Caco-2 (cell line): Measurements from ENCODE around the gene FBXW4. TPM values are rescaled to one million over a fixed set of nuclear protein-coding genes. Genes with fewer than 3 reads are reported as not detected.

Source experiments
- BruUV-seq: library from RNA; stranded (reverse); fragments of 400-500 nt; replicated peaks from 2 replicates; lab custom pipeline; 2021; lab: Mats Ljungman, UMichigan
- CTCF ChIA-PET: fragments of 300-600 bp; sonication (Branson Sonifier 250); formaldehyde crosslinking; loops from one replicate; lab custom pipeline; 2022; ENCODE audit warnings: antibody characterized with exemption; lab: Charles Lee
- POLR2A ChIA-PET: fragments of 300-600 bp; sonication (Branson Sonifier 250); formaldehyde crosslinking; loops from one replicate; lab custom pipeline; 2022; ENCODE audit warnings: antibody characterized with exemption; lab: Charles Lee
- DNase-seq, 2 experiments: peaks; one replicate each; pipeline versions ENCODE4 v3.0.0 to v3.0.0-alpha.2; 2020 to 2022
- H3K27me3 ChIP-seq: replicated peaks from 2 replicates; pipeline ENCODE4 v1.6.0; 2011; ENCODE audit warnings: low read length; ENCODE audit not compliant: control insufficient read depth, insufficient read depth
- H3K36me3 ChIP-seq: 2 replicates; pipeline ENCODE4 v1.5.1; 2011; ENCODE audit warnings: low read length; ENCODE audit not compliant: control insufficient read depth, insufficient read depth
- H3K4me1 ChIP-seq: fragments of 250-450 bp; sonication (Bioruptor Pico); 2 replicates; pipeline ENCODE4 v1.5.1; 2020; ENCODE audit warnings: mild to moderate bottlenecking
- H3K4me3 ChIP-seq: 2 replicates; pipeline ENCODE4 v1.5.1; 2011; ENCODE audit warnings: low read depth, mild to moderate bottlenecking, control low read depth, low read length
- H3K9me3 ChIP-seq: fragments of 250-450 bp; sonication (Bioruptor Pico); 2 replicates; pipeline ENCODE4 v1.5.1; 2020; ENCODE audit warnings: mild to moderate bottlenecking, moderate library complexity
- H3K27ac Mint-ChIP-seq: one replicate; pipeline ENCODE4 v1.8.0; 2022; ENCODE audit warnings: mixed read lengths; ENCODE audit not compliant: unreplicated experiment
- H3K27me3 Mint-ChIP-seq: one replicate; pipeline ENCODE4 v1.8.0; 2022; ENCODE audit warnings: mixed read lengths; ENCODE audit not compliant: insufficient read depth, unreplicated experiment
- H3K36me3 Mint-ChIP-seq: one replicate; pipeline ENCODE4 v1.8.0; 2022; ENCODE audit warnings: mild to moderate bottlenecking, mixed read lengths; ENCODE audit not compliant: insufficient read depth, unreplicated experiment
- H3K4me1 Mint-ChIP-seq: one replicate; pipeline ENCODE4 v1.8.0; 2022; ENCODE audit warnings: low read depth, mixed read lengths; ENCODE audit not compliant: unreplicated experiment
- H3K4me3 Mint-ChIP-seq: one replicate; pipeline ENCODE4 v1.8.0; 2022; ENCODE audit warnings: mild to moderate bottlenecking, moderate library complexity, mixed read lengths; ENCODE audit not compliant: unreplicated experiment
- H3K9me3 Mint-ChIP-seq: one replicate; pipeline ENCODE4 v1.8.0; 2022; ENCODE audit warnings: mixed read lengths; ENCODE audit not compliant: unreplicated experiment
- intact Hi-C: fragments of 100-400 bp; cut with micrococcal nuclease; formaldehyde crosslinking; loops from one replicate; pipeline ENCODE4 v1.10.0; 2022; ENCODE audit not compliant: unreplicated experiment
- total RNA-seq: library from RNA; stranded (reverse); gene quantifications from 2 replicates; pipeline ENCODE4 v1.2.3, GENCODE V29; 2022
- TF ChIP-seq, protein P1 (sequence below), 2 experiments: fragments of 200-600 bp in 1 of 2; IDR thresholded peaks; 1 replicate in 1 of 2; 2 replicates in 1 of 2; pipeline versions ENCODE4 v1.5.1 to v1.8.0; 2011 to 2022; ENCODE audit warnings: antibody characterized with exemption in 1 of 2, control low read depth in 1 of 2, inconsistent platforms in 1 of 2, low read depth in 1 of 2, low read length in 1 of 2, mild to moderate bottlenecking in 1 of 2, moderate library complexity in 1 of 2; ENCODE audit not compliant: insufficient read depth in 1 of 2, severe bottlenecking in 1 of 2, unreplicated experiment in 1 of 2

The FBXW4 gene
- total RNA-seq, 1 experiment from 2014 or later = 44.0 TPM

- no peak overlapping the region for H3K27ac Mint-ChIP-seq
- H3K4me1 ChIP-seq = no peaks in the 10 kb centered on the region
- TF ChIP-seq, protein P1, sequence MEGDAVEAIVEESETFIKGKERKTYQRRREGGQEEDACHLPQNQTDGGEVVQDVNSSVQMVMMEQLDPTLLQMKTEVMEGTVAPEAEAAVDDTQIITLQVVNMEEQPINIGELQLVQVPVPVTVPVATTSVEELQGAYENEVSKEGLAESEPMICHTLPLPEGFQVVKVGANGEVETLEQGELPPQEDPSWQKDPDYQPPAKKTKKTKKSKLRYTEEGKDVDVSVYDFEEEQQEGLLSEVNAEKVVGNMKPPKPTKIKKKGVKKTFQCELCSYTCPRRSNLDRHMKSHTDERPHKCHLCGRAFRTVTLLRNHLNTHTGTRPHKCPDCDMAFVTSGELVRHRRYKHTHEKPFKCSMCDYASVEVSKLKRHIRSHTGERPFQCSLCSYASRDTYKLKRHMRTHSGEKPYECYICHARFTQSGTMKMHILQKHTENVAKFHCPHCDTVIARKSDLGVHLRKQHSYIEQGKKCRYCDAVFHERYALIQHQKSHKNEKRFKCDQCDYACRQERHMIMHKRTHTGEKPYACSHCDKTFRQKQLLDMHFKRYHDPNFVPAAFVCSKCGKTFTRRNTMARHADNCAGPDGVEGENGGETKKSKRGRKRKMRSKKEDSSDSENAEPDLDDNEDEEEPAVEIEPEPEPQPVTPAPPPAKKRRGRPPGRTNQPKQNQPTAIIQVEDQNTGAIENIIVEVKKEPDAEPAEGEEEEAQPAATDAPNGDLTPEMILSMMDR (IDR thresholded peaks at IDR 0.05; ENCODE audit: insufficient read depth in 1 of 2, low read depth in 1 of 2, low read length in 1 of 2, severe bottlenecking in 1 of 2, unreplicated experiment in 1 of 2) = peak in 1 of 2 experiments; percentile 1
- intact Hi-C loops = no loop called here
- H3K9me3 Mint-ChIP-seq = no peaks in the 10 kb centered on the region
- no peaks in the 10 kb centered on the region for H3K27me3 ChIP-seq
- no peaks in the 10 kb centered on the region for H3K36me3 ChIP-seq
- H3K4me3 Mint-ChIP-seq = no peak overlapping the region
- peaks cover 10% of the 10 kb centered on the region for H3K36me3 Mint-ChIP-seq
- ChIA-PET CTCF (interaction anchor here (1.1 to 1.2 kb wide), 2 partner anchors 15 to 164 kb away, joined by 3 to 10 read pairs; no protein-coding TSS in a partner anchor), POLR2A (no interaction called here)
- no peaks in the 10 kb centered on the region for H3K9me3 ChIP-seq
- H3K4me1 Mint-ChIP-seq = no peaks in the 10 kb centered on the region
- no peak overlapping the region for H3K4me3 ChIP-seq
- no TSS peak for BruUV-seq
- no peaks in the 10 kb centered on the region for H3K27me3 Mint-ChIP-seq
- DNase-seq = no peak
Observed at GRCh38 chr10:101617102-101617823, 77.7 kb downstream of the FBXW4 start.

DNA sequence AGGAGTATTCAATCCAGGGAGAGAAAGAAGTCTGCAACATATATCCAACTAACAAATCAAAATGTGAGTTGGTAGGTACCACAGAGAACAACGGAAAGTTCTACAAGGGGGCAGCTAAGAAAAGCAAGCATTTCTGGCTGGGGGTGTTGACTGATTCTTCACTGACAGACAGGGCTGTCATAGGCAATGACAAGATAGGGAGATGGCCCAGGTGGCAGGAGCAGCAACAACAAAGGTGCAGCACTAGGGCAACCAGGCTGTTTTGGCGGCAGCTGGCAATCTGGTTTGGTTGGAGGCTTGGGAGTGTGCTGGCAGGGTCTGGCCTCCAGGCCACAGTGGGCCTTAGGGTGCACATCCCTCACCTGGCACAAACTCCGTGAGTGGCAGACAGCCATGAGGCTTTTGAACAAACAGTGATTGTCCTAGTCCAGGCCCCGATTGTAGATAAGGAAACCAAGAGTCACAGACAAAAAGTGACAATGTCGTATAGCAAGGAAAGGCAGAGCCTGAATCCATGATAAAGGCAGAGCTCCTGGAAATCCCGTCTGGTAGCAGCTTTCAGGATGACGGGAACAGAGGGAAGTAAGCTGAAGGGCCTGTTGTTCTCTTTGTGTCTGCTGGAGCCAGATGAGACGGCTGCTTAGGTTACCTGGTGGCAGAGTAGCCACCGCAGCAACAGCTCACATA, 78.4 kb downstream of the FBXW4 start:
- TF ChIP-seq, protein P1 (IDR thresholded peaks at IDR 0.05; ENCODE audit: insufficient read depth in 1 of 2, low read depth in 1 of 2, low read length in 1 of 2, severe bottlenecking in 1 of 2, unreplicated experiment in 1 of 2) = no peak
- Mint-ChIP-seq H3K4me3 (no peak overlapping the region), H3K27me3 (no peaks in the 10 kb centered on the region), H3K27ac (no peak overlapping the region), H3K4me1 (no peaks in the 10 kb centered on the region), H3K9me3 (no peaks in the 10 kb centered on the region), H3K36me3 (peaks cover 6% of the 10 kb centered on the region)
- no TSS peak for BruUV-seq
- no peak for DNase-seq
- intact Hi-C loops = no loop called here
- no peaks in the 10 kb centered on the region for H3K27me3 ChIP-seq
- ChIA-PET CTCF (interaction anchor here (1.1 to 1.2 kb wide), 2 partner anchors 14 to 165 kb away, joined by 3 to 10 read pairs; no protein-coding TSS in a partner anchor), POLR2A (no interaction called here)
- no peaks in the 10 kb centered on the region for H3K36me3 ChIP-seq
- H3K4me1 ChIP-seq = no peaks in the 10 kb centered on the region
- no peaks in the 10 kb centered on the region for H3K9me3 ChIP-seq
- H3K4me3 ChIP-seq = no peak overlapping the region

DNA sequence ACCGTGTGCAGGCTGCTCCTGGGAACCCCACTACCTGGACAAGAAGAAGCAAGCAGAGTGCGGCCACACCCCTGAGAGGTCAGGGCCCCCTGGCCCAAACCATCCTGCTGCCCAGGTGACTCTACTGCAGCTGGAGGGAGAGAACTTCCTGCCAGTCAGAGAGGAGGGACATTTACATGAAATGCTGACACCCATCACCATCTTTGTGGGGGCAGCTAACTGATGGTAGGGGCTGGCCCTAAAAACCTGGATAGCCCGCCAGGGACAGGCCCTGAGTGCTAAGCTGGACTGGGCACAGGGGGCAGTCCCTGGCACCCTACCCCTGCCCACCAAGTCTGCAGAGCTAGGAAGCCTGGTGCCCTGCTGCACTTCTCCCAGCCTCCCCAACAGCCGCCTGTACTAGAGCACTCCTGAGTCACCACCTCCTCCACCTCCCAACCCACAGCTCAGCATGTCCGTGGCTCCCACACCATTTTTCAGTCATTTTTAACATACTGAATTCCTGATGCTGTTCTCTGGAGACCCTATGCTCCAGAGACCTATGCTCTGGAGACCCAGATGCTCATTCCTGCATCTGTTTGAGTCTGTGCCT, 79.3 kb downstream of the FBXW4 start:
- DNase-seq = no peak
- H3K9me3 ChIP-seq = no peaks in the 10 kb centered on the region
- POLR2A ChIA-PET = no interaction called here
- no peaks in the 10 kb centered on the region for H3K36me3 ChIP-seq
- Mint-ChIP-seq H3K27me3 (no peaks in the 10 kb centered on the region), H3K4me1 (no peaks in the 10 kb centered on the region), H3K27ac (no peak overlapping the region), H3K4me3 (no peak overlapping the region), H3K9me3 (no peaks in the 10 kb centered on the region), H3K36me3 (no peaks in the 10 kb centered on the region)
- no TSS peak for BruUV-seq
- no peaks in the 10 kb centered on the region for H3K27me3 ChIP-seq
- CTCF ChIA-PET = interaction anchor here (1.2 to 1.8 kb wide), 2 partner anchors 13 to 166 kb away, joined by 3 to 6 read pairs; no protein-coding TSS in a partner anchor
- no peaks in the 10 kb centered on the region for H3K4me1 ChIP-seq
- no peak overlapping the region for H3K4me3 ChIP-seq
- intact Hi-C loops = no loop called here
- TF ChIP-seq, protein P1 (IDR thresholded peaks at IDR 0.05; ENCODE audit: insufficient read depth in 1 of 2, low read depth in 1 of 2, low read length in 1 of 2, severe bottlenecking in 1 of 2, unreplicated experiment in 1 of 2) = no peak
